ENCODE data around the gene CRTAC1.

CRTAC1 gene

GRCh38 chr10:98030093-98030821, at the start of gene CRTAC1:
Gene CRTAC1 (minus strand): TSS chr10:98030621. CDS start chr10:98030472, 149 bp downstream.
- no peak for FAIRE-seq

GRCh38 chr10:98078774-98079173, 48.4 kb upstream of the CRTAC1 start:
- no peak for FAIRE-seq

GRCh38 chr10:98077223-98077622, 46.8 kb upstream of the CRTAC1 start:
- no peak for FAIRE-seq

GRCh38 chr10:98076086-98076485, 45.7 kb upstream of the CRTAC1 start:
- no peak for FAIRE-seq

- FAIRE-seq: no peak
Observed at GRCh38 chr10:98074315-98074911, 44.0 kb upstream of the CRTAC1 start.

- no peak for FAIRE-seq
Observed at GRCh38 chr10:98067165-98067564, 36.7 kb upstream of the CRTAC1 start.

- FAIRE-seq: no peak
Observed at GRCh38 chr10:98063740-98064027, 33.3 kb upstream of the CRTAC1 start.

- FAIRE-seq: no peak
Observed at GRCh38 chr10:98062424-98062823, 32.0 kb upstream of the CRTAC1 start.

- FAIRE-seq: no peak
Observed at GRCh38 chr10:98060079-98060478, 29.7 kb upstream of the CRTAC1 start.

- FAIRE-seq: no peak
Observed at GRCh38 chr10:98058295-98058694, 27.9 kb upstream of the CRTAC1 start.

GRCh38 chr10:98055841-98056516, 25.6 kb upstream of the CRTAC1 start:
- no peak for FAIRE-seq

GRCh38 chr10:98047009-98047741, 16.8 kb upstream of the CRTAC1 start:
- FAIRE-seq: no peak

- no peak for FAIRE-seq
Observed at GRCh38 chr10:98045785-98046389, 15.5 kb upstream of the CRTAC1 start.

- peak; percentile 67 for FAIRE-seq
Observed at GRCh38 chr10:98041352-98042043, 11.1 kb upstream of the CRTAC1 start.

- no peak for FAIRE-seq
Observed at GRCh38 chr10:98039690-98040381, 9.4 kb upstream of the CRTAC1 start.

GRCh38 chr10:98038288-98038687, 7.9 kb upstream of the CRTAC1 start:
- no peak for FAIRE-seq

GRCh38 chr10:98035599-98035998, 5.2 kb upstream of the CRTAC1 start:
- FAIRE-seq: no peak

GRCh38 chr10:98033515-98033914, 3.1 kb upstream of the CRTAC1 start:
- FAIRE-seq: no peak

- FAIRE-seq: no peak
Observed at GRCh38 chr10:98031440-98031839, 1.0 kb upstream of the CRTAC1 start.

- no peak for FAIRE-seq
Observed at GRCh38 chr10:98030991-98031431, 590 bp upstream of the CRTAC1 start.

- FAIRE-seq: no peak
Observed at GRCh38 chr10:98029149-98030092, 1.0 kb downstream of the CRTAC1 start.
